D721Med (cell line): ENCODE data around the gene PSRC1.

Experiments
- DNase-seq: peaks from one replicate; pipeline ENCODE4 v3.0.0; 2011; ENCODE audit warnings: low spot score; ENCODE audit not compliant: insufficient read length
- FAIRE-seq: peaks from 2 replicates; lab custom pipeline; 2011; peaks lifted over from hg19 to GRCh38; lab: Jason Lieb, UNC
- TF ChIP-seq, protein P1 (sequence below): IDR thresholded peaks from 2 replicates; pipeline ENCODE4 v1.5.1; 2012; ENCODE audit warnings: mild to moderate bottlenecking, control low read depth; ENCODE audit not compliant: insufficient read depth; ENCODE audit errors: missing control alignments

The PSRC1 gene

GRCh38 chr1:109282952-109283747, at the start of gene PSRC1:
PSRC1 (minus strand) TSS chr1:109283145.
- FAIRE-seq: no peak
- TF ChIP-seq, protein P1, sequence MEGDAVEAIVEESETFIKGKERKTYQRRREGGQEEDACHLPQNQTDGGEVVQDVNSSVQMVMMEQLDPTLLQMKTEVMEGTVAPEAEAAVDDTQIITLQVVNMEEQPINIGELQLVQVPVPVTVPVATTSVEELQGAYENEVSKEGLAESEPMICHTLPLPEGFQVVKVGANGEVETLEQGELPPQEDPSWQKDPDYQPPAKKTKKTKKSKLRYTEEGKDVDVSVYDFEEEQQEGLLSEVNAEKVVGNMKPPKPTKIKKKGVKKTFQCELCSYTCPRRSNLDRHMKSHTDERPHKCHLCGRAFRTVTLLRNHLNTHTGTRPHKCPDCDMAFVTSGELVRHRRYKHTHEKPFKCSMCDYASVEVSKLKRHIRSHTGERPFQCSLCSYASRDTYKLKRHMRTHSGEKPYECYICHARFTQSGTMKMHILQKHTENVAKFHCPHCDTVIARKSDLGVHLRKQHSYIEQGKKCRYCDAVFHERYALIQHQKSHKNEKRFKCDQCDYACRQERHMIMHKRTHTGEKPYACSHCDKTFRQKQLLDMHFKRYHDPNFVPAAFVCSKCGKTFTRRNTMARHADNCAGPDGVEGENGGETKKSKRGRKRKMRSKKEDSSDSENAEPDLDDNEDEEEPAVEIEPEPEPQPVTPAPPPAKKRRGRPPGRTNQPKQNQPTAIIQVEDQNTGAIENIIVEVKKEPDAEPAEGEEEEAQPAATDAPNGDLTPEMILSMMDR: peak; percentile 25
- peak; percentile 99 for DNase-seq

GRCh38 chr1:109331113-109331512, 48.2 kb upstream of the PSRC1 start:
- no peak for FAIRE-seq
- DNase-seq: no peak
- TF ChIP-seq, protein P1: no peak

DNA sequence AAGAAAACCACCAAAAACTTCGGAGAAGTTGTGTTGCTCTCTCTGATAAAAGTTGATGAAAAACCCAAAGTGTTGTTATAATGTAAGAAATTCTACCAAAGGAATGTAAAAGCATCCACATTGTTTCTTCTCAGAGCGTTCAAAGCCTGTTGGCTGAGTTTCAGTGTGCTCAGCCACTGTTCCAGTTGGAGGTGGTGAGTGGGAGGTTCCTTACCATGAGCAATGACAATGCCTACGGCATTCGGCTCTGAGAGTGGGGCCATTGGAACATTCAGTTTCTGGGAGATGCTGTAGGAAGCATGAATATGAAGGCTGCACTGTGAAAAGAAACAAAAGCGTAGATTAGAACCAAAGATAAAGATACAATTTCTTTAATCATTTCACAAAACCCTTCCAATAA, 44.3 kb upstream of the PSRC1 start:
- FAIRE-seq: no peak
- TF ChIP-seq, protein P1: no peak
- no peak for DNase-seq

DNA sequence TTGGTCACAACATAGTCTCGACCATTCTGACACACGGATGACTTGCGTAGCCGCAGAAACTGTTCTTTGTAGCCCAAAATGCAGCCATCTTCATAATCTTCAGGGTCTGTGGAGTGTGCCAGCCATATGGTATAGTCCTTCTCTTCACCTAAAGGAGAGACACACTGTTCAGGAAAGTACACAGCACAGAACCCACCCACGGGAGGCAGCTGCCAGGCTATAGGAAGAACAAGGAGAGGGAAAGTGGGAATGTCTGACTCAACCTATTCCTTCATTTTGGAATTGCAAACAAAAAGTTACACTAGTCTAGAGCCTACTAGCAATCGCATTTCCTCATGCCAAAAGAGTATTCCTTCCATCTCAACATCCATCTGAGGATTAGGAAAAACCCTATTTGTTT, 40.0 kb upstream of the PSRC1 start:
- DNase-seq (no peak), FAIRE-seq (no peak)
- TF ChIP-seq, protein P1: no peak

DNA sequence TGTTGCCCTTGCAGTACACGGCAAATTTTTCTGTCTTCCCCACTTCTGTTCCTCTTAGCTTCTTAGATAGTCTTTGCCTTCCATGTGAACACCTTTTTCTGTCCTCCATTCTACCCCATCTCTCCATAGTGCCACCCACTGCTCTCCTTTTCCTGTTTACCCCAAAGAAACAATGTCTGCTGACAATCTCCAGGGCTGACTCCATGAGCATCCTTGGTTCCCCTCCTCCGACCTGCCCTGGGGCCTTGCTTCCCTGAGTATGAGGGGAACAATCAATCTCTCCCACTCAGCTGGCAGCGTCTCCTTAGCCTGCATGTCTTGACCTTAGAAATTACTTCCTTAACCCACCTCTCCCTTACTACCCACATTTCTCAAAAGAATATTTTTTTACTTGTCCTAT, 36.2 kb upstream of the PSRC1 start:
- FAIRE-seq (no peak), DNase-seq (no peak)
- TF ChIP-seq, protein P1: no peak

- no peak for DNase-seq
- FAIRE-seq: no peak
- TF ChIP-seq, protein P1: no peak
Observed at GRCh38 chr1:109316506-109316905, 33.6 kb upstream of the PSRC1 start.

GRCh38 chr1:109315288-109315687, 32.3 kb upstream of the PSRC1 start:
- FAIRE-seq: no peak
- TF ChIP-seq, protein P1: no peak

More at GRCh38 chr1:109315288-109315687, 32.3 kb upstream of the PSRC1 start:
- DNase-seq: no peak
